GM18861 (cell line): ENCODE results near the gene UBE2E2.

ENCODE experiments used
- ATAC-seq: cut with Tn5 transposase; IDR thresholded peaks from one replicate; pipeline ENCODE4 v1.9.1; 2021; ENCODE audit not compliant: unreplicated experiment

Gene UBE2E2

GRCh38 chr3:23567917-23568316, 364.8 kb downstream of the UBE2E2 start:
- no peak for ATAC-seq

GRCh38 chr3:23573827-23574226, 370.7 kb downstream of the UBE2E2 start:
- no peak for ATAC-seq

- no peak for ATAC-seq
Observed at GRCh38 chr3:23574822-23575315, 371.7 kb downstream of the UBE2E2 start.

GRCh38 chr3:23575697-23576096, 372.6 kb downstream of the UBE2E2 start:
- no peak for ATAC-seq

- no peak for ATAC-seq
Observed at GRCh38 chr3:23576379-23576959, 373.3 kb downstream of the UBE2E2 start.

GRCh38 chr3:23580096-23580713, 377.1 kb downstream of the UBE2E2 start:
- no peak for ATAC-seq

GRCh38 chr3:23583980-23584740, 381.0 kb downstream of the UBE2E2 start:
- no peak for ATAC-seq

GRCh38 chr3:23587513-23587912, 384.4 kb downstream of the UBE2E2 start:
- no peak for ATAC-seq

GRCh38 chr3:23588547-23588946, 385.4 kb downstream of the UBE2E2 start:
- no peak for ATAC-seq

- no peak for ATAC-seq
Observed at GRCh38 chr3:23589602-23590001, 386.5 kb downstream of the UBE2E2 start.

GRCh38 chr3:23590424-23591273, 387.5 kb downstream of the UBE2E2 start:
- ATAC-seq, result peak; percentile 75

- ATAC-seq, result no peak
Observed at GRCh38 chr3:23591374-23591773, 388.2 kb downstream of the UBE2E2 start.

GRCh38 chr3:23592961-23593931, 390.1 kb downstream of the UBE2E2 start:
- ATAC-seq, result peak; percentile 73

GRCh38 chr3:23594066-23594465, 390.9 kb downstream of the UBE2E2 start:
- ATAC-seq, result no peak

GRCh38 chr3:23594894-23595670, 392.0 kb downstream of the UBE2E2 start:
- no peak for ATAC-seq

GRCh38 chr3:23595851-23596250, 392.7 kb downstream of the UBE2E2 start:
- ATAC-seq, result no peak

- no peak for ATAC-seq
Observed at GRCh38 chr3:23600167-23600871, 397.2 kb downstream of the UBE2E2 start.

GRCh38 chr3:23601091-23601822, 398.1 kb downstream of the UBE2E2 start:
- no peak for ATAC-seq
